Fibroblast of lung (primary cell): Measurements from ENCODE around the gene RNF31. TPM values are rescaled to one million over a fixed set of nuclear protein-coding genes. Genes with fewer than 3 reads are reported as not detected.

Experiments used
- DNase-seq, 2 donors: peaks; one replicate each; pipeline versions ENCODE4 v3.0.0 to v3.0.0-alpha.2; 2010; ENCODE audit warnings: low read depth in 2 of 2
- H2AFZ ChIP-seq: 2 replicates; pipeline ENCODE4 v1.5.1; 2012; ENCODE audit warnings: low read length, control low read depth, inconsistent platforms
- H3K27ac ChIP-seq: 2 replicates; pipeline ENCODE4 v1.5.1; 2011; ENCODE audit warnings: low read length, control low read depth; ENCODE audit not compliant: insufficient read depth
- H3K27me3 ChIP-seq: 2 replicates; pipeline ENCODE4 v1.5.1; 2011; ENCODE audit warnings: mild to moderate bottlenecking, low read length; ENCODE audit not compliant: control insufficient read depth, insufficient read depth
- H3K36me3 ChIP-seq: 2 replicates; pipeline ENCODE4 v1.5.1; 2011; ENCODE audit warnings: low read length; ENCODE audit not compliant: control insufficient read depth, insufficient read depth
- H3K4me1 ChIP-seq: 2 replicates; pipeline ENCODE4 v1.5.1; 2011; ENCODE audit warnings: low read length; ENCODE audit not compliant: control insufficient read depth, insufficient read depth; ENCODE audit errors: extremely low read depth
- H3K4me2 ChIP-seq: 2 replicates; pipeline ENCODE4 v1.5.1; 2011; ENCODE audit warnings: low read length, control low read depth; ENCODE audit not compliant: insufficient read depth; ENCODE audit errors: extremely low read depth
- H3K4me3 ChIP-seq, 4 experiments: fragments of 200-600 bp in 1 of 4; sonication (generic) in 1 of 4; replicated peaks in 1 of 4; 2 replicates each; pipeline ENCODE4 v1.5.1; 2011 to 2016; ENCODE audit warnings: low read length in 4 of 4, low read depth in 3 of 4, mild to moderate bottlenecking in 3 of 4, control low read depth in 2 of 4, inconsistent platforms in 1 of 4, mixed read lengths in 1 of 4; ENCODE audit not compliant: insufficient read depth in 1 of 4; ENCODE audit errors: control extremely low read depth in 1 of 4
- H3K79me2 ChIP-seq: 2 replicates; pipeline ENCODE4 v1.5.1; 2012; ENCODE audit warnings: mild to moderate bottlenecking, low read length, inconsistent platforms; ENCODE audit not compliant: control insufficient read depth, insufficient read depth
- H3K9ac ChIP-seq: 2 replicates; pipeline ENCODE4 v1.5.1; 2011; ENCODE audit warnings: mild to moderate bottlenecking, low read length, control low read depth; ENCODE audit not compliant: insufficient read depth
- H3K9me3 ChIP-seq: 2 replicates; pipeline ENCODE4 v1.5.1; 2012; ENCODE audit warnings: low read depth, low read length; ENCODE audit not compliant: control insufficient read depth, insufficient read depth
- H4K20me1 ChIP-seq: 2 replicates; pipeline ENCODE4 v1.5.1; 2011; ENCODE audit warnings: low read length; ENCODE audit not compliant: control insufficient read depth, insufficient read depth; ENCODE audit errors: extremely low read depth
- CTCF ChIP-seq, 2 donors: IDR thresholded peaks in 1 of 2; conservative IDR thresholded peaks in 1 of 2; 1 replicate in 1 of 2; 2 replicates in 1 of 2; pipeline ENCODE4 v1.5.1; 2011 to 2012; ENCODE audit warnings: low read length in 2 of 2, control low read depth in 1 of 2, inconsistent platforms in 1 of 2, low read depth in 1 of 2, mild to moderate bottlenecking in 1 of 2
- EZH2 ChIP-seq: IDR thresholded peaks from 2 replicates; pipeline ENCODE4 v1.5.1; 2012; ENCODE audit warnings: low read length, control low read depth, mild to moderate bottlenecking; ENCODE audit errors: missing control alignments
- polyA plus RNA-seq, 2 donors: library from polyadenylated mRNA; depleted of rRNA in 1 of 2; stranded (reverse) in 1 of 2; unstranded in 1 of 2; fragments of >200 nt; gene quantifications; 2 replicates each; pipeline ENCODE4 v1.2.1, GENCODE V29; 2011 to 2012; ENCODE audit warnings: missing spikeins in 1 of 2
- total RNA-seq: library from RNA; depleted of rRNA; stranded (reverse); fragments of >200 nt; gene quantifications from 2 replicates; pipeline ENCODE4 v1.2.1, GENCODE V29; 2014

The RNF31 gene
- total and polyA plus RNA-seq, 2 donors (not counting 1 experiment from before 2014, with no cell fraction given) = 9.2 to 25.4 TPM

GRCh38 chr14:24141097-24141880 is 6.0 kb upstream of the RNF31 start, which contains the start of gene EMC9:
Gene EMC9 (minus strand): TSS chr14:24141591. CDS start chr14:24141304, 287 bp downstream.
- peak; percentile 99 for DNase-seq
- H3K4me3 ChIP-seq = peak within 1 kb of the TSS; percentile 82 to 85 (median 84)
- H2AFZ ChIP-seq = peak within 1 kb of the TSS; percentile 88
- peaks cover 44% of the 10 kb centered on the region for H3K79me2 ChIP-seq
- TF ChIP-seq EZH2 (no peak), CTCF (conservative IDR thresholded peaks at IDR 0.05 in 1 of 2, IDR thresholded peaks at IDR 0.05 in 1 of 2; ENCODE audit: low read depth in 1 of 2, low read length in 2 of 2) (peak in 1 of 2 donors; percentile 34)
- no peaks in the 10 kb centered on the region for H4K20me1 ChIP-seq
- H3K4me2 ChIP-seq = peak within 1 kb of the TSS; percentile 79
- peaks cover 15% of the 10 kb centered on the region for H3K4me1 ChIP-seq
- H3K27ac ChIP-seq = peak within 1 kb of the TSS; percentile 87
- peaks cover 9% of the 10 kb centered on the region for H3K36me3 ChIP-seq
- H3K9me3 ChIP-seq = no peaks in the 10 kb centered on the region
- H3K9ac ChIP-seq = peak within 1 kb of the TSS; percentile 79
- H3K27me3 ChIP-seq = no peaks in the 10 kb centered on the region

- no peak overlapping the region for H3K4me3 ChIP-seq
- H3K4me2 ChIP-seq = no peak overlapping the region
- H3K9me3 ChIP-seq = no peaks in the 10 kb centered on the region
- TF ChIP-seq CTCF (conservative IDR thresholded peaks at IDR 0.05 in 1 of 2, IDR thresholded peaks at IDR 0.05 in 1 of 2; ENCODE audit: low read depth in 1 of 2, low read length in 2 of 2) (no peak), EZH2 (no peak)
- no peak overlapping the region for H2AFZ ChIP-seq
- H3K79me2 ChIP-seq = peaks cover 44% of the 10 kb centered on the region
- peaks cover 2% of the 10 kb centered on the region for H3K36me3 ChIP-seq
- H3K4me1 ChIP-seq = peaks cover 10% of the 10 kb centered on the region
- H3K27me3 ChIP-seq = no peaks in the 10 kb centered on the region
- DNase-seq = peak in 1 of 2 donors; percentile 9
- H3K9ac ChIP-seq = no peak overlapping the region
- H4K20me1 ChIP-seq = no peaks in the 10 kb centered on the region
- H3K27ac ChIP-seq = no peak overlapping the region
These were observed 3.8 kb upstream of the RNF31 start for GRCh38 chr14:24143511-24143910.

GRCh38 chr14:24144451-24144850 is 2.8 kb upstream of the RNF31 start:
- Histone ChIP-seq H3K79me2 (peaks cover 43% of the 10 kb centered on the region), H3K4me2 (no peak overlapping the region), H3K36me3 (peaks cover 4% of the 10 kb centered on the region), H3K27ac (no peak overlapping the region), H3K4me1 (peaks cover 10% of the 10 kb centered on the region), H3K4me3 (no peak overlapping the region), H3K9me3 (no peaks in the 10 kb centered on the region), H3K9ac (no peak overlapping the region), H4K20me1 (no peaks in the 10 kb centered on the region), H2AFZ (no peak overlapping the region), H3K27me3 (no peaks in the 10 kb centered on the region)
- no peak for TF ChIP-seq EZH2
- TF ChIP-seq CTCF (conservative IDR thresholded peaks at IDR 0.05 in 1 of 2, IDR thresholded peaks at IDR 0.05 in 1 of 2; ENCODE audit: low read depth in 1 of 2, low read length in 2 of 2) = no peak
- DNase-seq = no peak
